GM10266 (cell line): ENCODE measurements around the gene LRRC59.
"Not testable (repeated sequence)": the region's sequence is repeated elsewhere in the genome, so short reads cannot be mapped to it uniquely, and the experiment has no call there.

Experiments used
- DNase-seq: peaks from one replicate; pipeline ENCODE4 v3.0.0; 2012; ENCODE audit errors: extremely low spot score
- CTCF ChIP-seq: IDR thresholded peaks from 2 replicates; pipeline ENCODE4 v1.5.1; 2012; ENCODE audit warnings: mild to moderate bottlenecking, low read depth; ENCODE audit not compliant: control insufficient read depth, insufficient read depth; ENCODE audit errors: missing control alignments

LRRC59 gene

DNA sequence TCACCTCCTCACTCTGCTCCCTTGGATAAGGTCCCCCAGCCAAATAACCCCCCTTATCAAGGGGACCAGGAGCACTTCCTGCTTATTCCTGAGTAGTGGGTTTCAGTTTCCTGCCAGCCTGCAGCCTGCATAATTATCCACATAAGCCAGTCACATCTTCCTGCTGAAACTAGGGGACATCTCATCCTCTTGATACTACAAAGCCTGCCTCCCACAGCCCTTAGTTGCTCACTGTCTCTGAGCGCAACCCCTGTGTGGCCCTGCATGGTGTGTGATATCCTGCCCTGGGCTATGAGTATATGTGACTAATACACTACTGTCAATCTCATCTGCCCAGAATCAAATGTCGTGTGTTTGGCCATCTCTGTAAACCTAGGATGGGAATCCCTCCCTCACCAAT is 59.4 kb downstream of the LRRC59 start:
- TF ChIP-seq CTCF, result no peak
- DNase-seq, result no peak

- DNase-seq, result not testable (repeated sequence)
Observed at GRCh38 chr17:50333291-50334057, 63.8 kb downstream of the LRRC59 start.

DNA sequence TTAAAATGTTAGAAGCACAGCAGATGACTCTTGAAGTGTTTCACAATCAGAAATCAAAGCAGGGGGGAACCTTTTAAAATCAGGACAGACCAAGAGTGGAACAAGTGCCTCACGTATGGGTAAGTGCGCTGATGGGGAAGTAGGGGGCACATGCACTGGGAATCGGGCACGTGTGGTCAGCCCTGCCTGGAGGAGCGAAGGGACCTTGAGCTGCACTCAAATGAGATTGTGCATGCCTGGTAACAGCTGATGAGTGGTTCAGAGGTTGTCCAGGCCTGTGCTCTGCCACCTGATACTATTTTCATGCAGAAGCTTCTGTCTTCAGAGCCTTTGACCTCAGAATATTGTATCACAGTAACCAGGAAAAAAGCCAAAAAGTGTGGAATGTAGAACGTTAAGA is 65.1 kb downstream of the LRRC59 start:
- DNase-seq, result no peak
- TF ChIP-seq CTCF, result no peak

More at GRCh38 chr17:50333291-50334057, 63.8 kb downstream of the LRRC59 start:
- TF ChIP-seq CTCF, result peak; percentile 19
